HCT116 (cell line): ENCODE results near the gene ADGRV1. TPM values are rescaled to one million over a fixed set of nuclear protein-coding genes. Genes with fewer than 3 reads are reported as not detected.

Source experiments
- ATAC-seq: fragments of 200-7000 bp; cut with Tn5 transposase; 2 replicates; pipeline ENCODE4 v1.9.1; 2020; ENCODE audit warnings: mild to moderate bottlenecking, moderate library complexity
- BruUV-seq: library from RNA; stranded (reverse); fragments of 400-500 nt; replicated peaks from 2 replicates; lab custom pipeline; 2021; lab: Mats Ljungman, UMichigan
- CTCF ChIA-PET: fragments of 300-600 bp; sonication (Branson Sonifier 250); formaldehyde crosslinking; loops from one replicate; lab custom pipeline; 2021; ENCODE audit warnings: antibody characterized with exemption; lab: Charles Lee
- POLR2A ChIA-PET: fragments of 300-600, 350-600 bp; sonication (Branson Sonifier 250); formaldehyde crosslinking; loops from one replicate; lab custom pipeline; 2021; ENCODE audit warnings: antibody characterized with exemption; lab: Charles Lee
- RAD21 ChIA-PET, 2 experiments: fragments of 300-600 bp; sonication (Branson Sonifier 250); formaldehyde crosslinking; loops; one replicate each; lab custom pipeline; 2023; ENCODE audit warnings: low total read pairs in 2 of 2; ENCODE audit not compliant: uncharacterized antibody in 2 of 2, unreplicated experiment in 2 of 2, low non-redundant PET in 1 of 2; lab: Charles Lee
- DNase-seq: peaks from one replicate; pipeline ENCODE4 v3.0.0-alpha.2; 2010; ENCODE audit warnings: low read depth, low spot score
- H2AFZ ChIP-seq: fragments of 200-600 bp; shearing (Covaris generic), sonication (generic); 2 replicates; pipeline ENCODE4 v1.6.1; 2017; ENCODE audit warnings: low read depth, mixed run types, mixed read lengths, antibody characterized with exemption, low read length; ENCODE audit not compliant: poor library complexity, severe bottlenecking
- H3K27ac ChIP-seq: 2 replicates; pipeline ENCODE4 v1.5.1; 2012; ENCODE audit warnings: low read depth, low read length
- H3K27me3 ChIP-seq: fragments of 200-600 bp; sonication (generic); 2 replicates; pipeline ENCODE4 v1.6.1; 2016; ENCODE audit warnings: mixed run types, low read length, mixed read lengths; ENCODE audit not compliant: insufficient read depth
- H3K36me3 ChIP-seq, 2 experiments: fragments of 200-500 bp in 1 of 2; fragments of 200-600 bp in 1 of 2; sonication (Bioruptor generic) in 1 of 2; sonication (generic) in 1 of 2; 2 replicates each; pipeline versions ENCODE4 v1.5.1 to v1.6.1; 2014 to 2016; ENCODE audit warnings: low read length in 2 of 2, inconsistent platforms in 1 of 2, mixed read lengths in 1 of 2, mixed run types in 1 of 2; ENCODE audit not compliant: insufficient read depth in 2 of 2, control insufficient read depth in 1 of 2
- H3K4me1 ChIP-seq, 2 experiments: fragments of 200-600 bp in 1 of 2; sonication (generic) in 1 of 2; 2 replicates each; pipeline versions ENCODE4 v1.5.1 to v1.6.1; 2012 to 2017; ENCODE audit warnings: low read length in 2 of 2, inconsistent platforms in 1 of 2, mild to moderate bottlenecking in 1 of 2, mixed read lengths in 1 of 2, mixed run types in 1 of 2, moderate library complexity in 1 of 2; ENCODE audit not compliant: insufficient read depth in 2 of 2, control insufficient read depth in 1 of 2
- H3K4me2 ChIP-seq: fragments of 200-600 bp; sonication (generic); 2 replicates; pipeline ENCODE4 v1.6.1; 2017; ENCODE audit warnings: mixed run types, low read length, mixed read lengths
- H3K4me3 ChIP-seq, 2 experiments: fragments of 200-600 bp in 1 of 2; sonication (generic) in 1 of 2; replicated peaks in 1 of 2; 2 replicates each; pipeline ENCODE4 v1.5.1; 2011 to 2016; ENCODE audit warnings: low read length in 2 of 2, control low read depth in 1 of 2, low read depth in 1 of 2, mild to moderate bottlenecking in 1 of 2, mixed read lengths in 1 of 2, mixed run types in 1 of 2
- H3K79me2 ChIP-seq: fragments of 200-600 bp; sonication (generic); 2 replicates; pipeline ENCODE4 v1.6.1; 2017; ENCODE audit warnings: mild to moderate bottlenecking, mixed run types, low read length, moderate library complexity, mixed read lengths; ENCODE audit not compliant: insufficient read depth
- H3K9ac ChIP-seq: fragments of 200-600 bp; sonication (generic); 2 replicates; pipeline ENCODE4 v1.6.1; 2016; ENCODE audit warnings: low read length, mixed read lengths
- H3K9me2 ChIP-seq: fragments of 200-600 bp; sonication (generic), shearing (Covaris generic); 2 replicates; pipeline ENCODE4 v1.6.1; 2017; ENCODE audit warnings: mixed run types, mild to moderate bottlenecking, moderate library complexity; ENCODE audit not compliant: insufficient read depth
- H3K9me3 ChIP-seq, 2 experiments: fragments of 200-500 bp in 1 of 2; fragments of 200-600 bp in 1 of 2; sonication (Bioruptor generic) in 1 of 2; sonication (generic) in 1 of 2; 2 replicates each; pipeline ENCODE4 v1.6.1; 2014 to 2017; ENCODE audit warnings: low read length in 2 of 2, mixed read lengths in 2 of 2, inconsistent platforms in 1 of 2, low read depth in 1 of 2, mild to moderate bottlenecking in 1 of 2, mixed run types in 1 of 2, moderate library complexity in 1 of 2; ENCODE audit not compliant: control insufficient read depth in 1 of 2, insufficient read depth in 1 of 2
- H4K20me1 ChIP-seq: fragments of 200-600 bp; sonication (generic), shearing (Covaris generic); 2 replicates; pipeline ENCODE4 v1.6.1; 2017; ENCODE audit warnings: mixed run types, mild to moderate bottlenecking, moderate library complexity; ENCODE audit not compliant: insufficient read depth
- ATF3 ChIP-seq: IDR thresholded peaks from 2 replicates; pipeline ENCODE4 v1.6.1; 2012
- EGR1 ChIP-seq: IDR thresholded peaks from 2 replicates; pipeline ENCODE4 v1.6.1; 2012; ENCODE audit warnings: low read depth
- EZH2 ChIP-seq: fragments of 200-600 bp; sonication (generic); IDR thresholded peaks from 2 replicates; pipeline ENCODE4 v1.6.1; 2017; ENCODE audit warnings: antibody characterized with exemption, mixed run types
- FOSL1 ChIP-seq: IDR thresholded peaks from 2 replicates; pipeline ENCODE4 v1.6.1; 2012; ENCODE audit warnings: low read depth
- MAX ChIP-seq: IDR thresholded peaks from 2 replicates; pipeline ENCODE4 v1.6.1; 2012
- RAD21 ChIP-seq: IDR thresholded peaks from 2 replicates; pipeline ENCODE4 v1.6.1; 2012; ENCODE audit warnings: low read depth, mild to moderate bottlenecking
- SIN3A ChIP-seq: IDR thresholded peaks from 2 replicates; pipeline ENCODE4 v1.6.1; 2012; ENCODE audit warnings: low read depth
- SRF ChIP-seq: IDR thresholded peaks from 2 replicates; pipeline ENCODE4 v1.6.1; 2012; ENCODE audit warnings: low read depth
- TCF7L2 ChIP-seq: IDR thresholded peaks from 2 replicates; pipeline ENCODE4 v1.7.0; 2011; ENCODE audit warnings: borderline replicate concordance, inconsistent platforms; ENCODE audit not compliant: insufficient read depth, insufficient read length; ENCODE audit errors: extremely low read depth
- ZBTB33 ChIP-seq: IDR thresholded peaks from 2 replicates; pipeline ENCODE4 v1.6.1; 2011; ENCODE audit warnings: mild to moderate bottlenecking, low read length, moderate library complexity; ENCODE audit not compliant: insufficient replicate concordance; ENCODE audit errors: extremely low read depth
- intact Hi-C: fragments of 100-400 bp; cut with micrococcal nuclease; formaldehyde crosslinking; loops from 2 replicates; pipeline ENCODE4 v1.10.0; 2022
- total RNA-seq: library from RNA; stranded (reverse); gene quantifications from one replicate; pipeline ENCODE4 v1.2.1, GENCODE V29; 2021; ENCODE audit not compliant: unreplicated experiment

ADGRV1 gene
- total RNA-seq, 1 experiment from 2014 or later, result 6.0 TPM

GRCh38 chr5:91025956-91026355 is 467.4 kb downstream of the ADGRV1 start (continued):
- TF ChIP-seq ATF3, result no peak
- no peak for TF ChIP-seq FOSL1
- TF ChIP-seq ZBTB33, result no peak
- no peak for TF ChIP-seq SIN3A
- no peak for TF ChIP-seq RAD21
- TF ChIP-seq EGR1, result no peak

GRCh38 chr5:91026466-91026865 is 467.9 kb downstream of the ADGRV1 start:
- intact Hi-C loops, result no loop called here
- TF ChIP-seq MAX (no peak), ZBTB33 (no peak), EZH2 (no peak), TCF7L2 (no peak), SRF (no peak)
- no peaks in the 10 kb centered on the region for H3K36me3 ChIP-seq
- no peaks in the 10 kb centered on the region for H4K20me1 ChIP-seq
- ATAC-seq (no peak), DNase-seq (no peak)
- CTCF ChIA-PET, result no interaction called here
- RAD21 ChIA-PET, result no interaction called here
- BruUV-seq, result no TSS peak
- no peak overlapping the region for H3K9ac ChIP-seq
- no peaks in the 10 kb centered on the region for H3K9me2 ChIP-seq
- H3K4me3 ChIP-seq, result no peak overlapping the region
- H3K27ac ChIP-seq, result no peak overlapping the region
- no peaks in the 10 kb centered on the region for H3K79me2 ChIP-seq
- no peak overlapping the region for H3K4me2 ChIP-seq
- H3K9me3 ChIP-seq, result no peaks in the 10 kb centered on the region
- no peaks in the 10 kb centered on the region for H3K27me3 ChIP-seq
- no peak overlapping the region for H2AFZ ChIP-seq
- H3K4me1 ChIP-seq, result no peaks in the 10 kb centered on the region
- POLR2A ChIA-PET, result no interaction called here
